Upper lobe of left lung (tissue), 4 donors: Measurements from ENCODE around the gene C4orf54.

Experiments
- CTCF ChIP-seq, 6 experiments: fragments of 450-650 bp in 4 of 6; fragments of 200-600 bp in 2 of 6; sonication (generic) in 2 of 6; IDR thresholded peaks; one replicate each; pipeline ENCODE4 v1.5.1; 2016 to 2019; ENCODE audit warnings: antibody characterized with exemption in 6 of 6
- POLR2A ChIP-seq, 4 donors: fragments of 450-650 bp; IDR thresholded peaks; one replicate each; pipeline ENCODE4 v1.5.1; 2016 to 2017; ENCODE audit warnings: antibody characterized with exemption in 4 of 4, mild to moderate bottlenecking in 2 of 4
- POLR2AphosphoS5 ChIP-seq, 2 donors: sonication (generic); formaldehyde crosslinking; IDR thresholded peaks; one replicate each; pipeline ENCODE4 v1.5.1; 2017; ENCODE audit warnings: antibody characterized with exemption in 2 of 2

DNA sequence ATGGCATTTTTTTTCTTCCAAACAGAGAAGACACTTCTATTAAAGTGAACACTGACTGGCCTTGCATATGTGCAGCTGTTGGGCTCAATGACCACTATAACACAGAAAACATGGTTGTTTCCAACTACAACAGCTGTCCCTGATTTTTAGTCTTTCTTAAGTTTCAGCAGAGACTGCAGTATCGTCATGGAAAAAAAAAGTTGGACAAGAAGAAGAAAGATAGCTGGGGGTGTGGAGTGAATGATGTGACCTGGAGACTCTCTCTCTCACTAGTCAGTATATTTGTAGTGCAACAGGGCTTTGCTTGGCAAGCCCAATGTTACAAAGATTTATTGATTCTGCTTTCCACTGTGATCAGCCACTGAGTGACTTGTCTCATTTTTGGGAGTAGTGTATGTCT lies 29.5 kb upstream of the C4orf54 start:
- TF ChIP-seq POLR2AphosphoS5 (IDR thresholded peaks at IDR 0.05) (no peak), POLR2A (IDR thresholded peaks at IDR 0.05) (no peak), CTCF (IDR thresholded peaks at IDR 0.05) (no peak)
